SK-N-SH (cell line): ENCODE measurements around the gene SNAI3.

ENCODE experiments used
- CTCF ChIP-seq: fragments of 200-600 bp; sonication (generic); IDR thresholded peaks from 2 replicates; pipeline ENCODE4 v1.6.1; 2017; ENCODE audit warnings: antibody characterized with exemption, mild to moderate bottlenecking, moderate library complexity
- MAX ChIP-seq: IDR thresholded peaks from 2 replicates; pipeline ENCODE4 v1.4.0; 2012; ENCODE audit warnings: low read depth
- POLR2AphosphoS5 ChIP-seq: IDR thresholded peaks from 2 replicates; pipeline ENCODE4 v1.6.1; 2012; ENCODE audit warnings: low read depth, low read length
- ZBTB33 ChIP-seq: IDR thresholded peaks from 2 replicates; pipeline ENCODE4 v1.4.0; 2012; ENCODE audit warnings: low read depth, borderline replicate concordance

- TF ChIP-seq CTCF: no peak
- no peak for TF ChIP-seq ZBTB33
- TF ChIP-seq MAX: no peak
- TF ChIP-seq POLR2AphosphoS5: no peak
Measured at GRCh38 chr16:88688013-88688778, 1.9 kb upstream of the SNAI3 start.
